ENCODE measurements around the gene ENAH.

- TF ChIP-seq CTCF (conservative IDR thresholded peaks at IDR 0.05; ENCODE audit: low read depth in 2 of 2) (0 out of 4 replicates have a peak, but pooled peaks of 1 of the 2 experiments have one; percentile 0), POLR2AphosphoS5 (IDR thresholded peaks at IDR 0.05; ENCODE audit: low read depth) (no peak), STAT1 (IDR thresholded peaks at IDR 0.05; ENCODE audit: unreplicated experiment) (no peak), REST (IDR thresholded peaks at IDR 0.05; ENCODE audit: unreplicated experiment) (peak; percentile 3), ZNF114 (CRISPR knock-in tag; IDR thresholded peaks at IDR 0.05) (no peak), EZH2 (IDR thresholded peaks at IDR 0.05; ENCODE audit: low read depth, unreplicated experiment) (no peak), EZH2phosphoT487 (IDR thresholded peaks at IDR 0.05; ENCODE audit: unreplicated experiment) (no peak), ETS1 (IDR thresholded peaks at IDR 0.05) (0 out of 2 replicates have a peak, but pooled peaks have one; percentile 20), ZNF331 (CRISPR knock-in tag; IDR thresholded peaks at IDR 0.05; ENCODE audit: low read depth) (no peak), ZNF462 (CRISPR knock-in tag; IDR thresholded peaks at IDR 0.05) (no peak), CREB1 (CRISPR knock-in tag; IDR thresholded peaks at IDR 0.05; ENCODE audit: low read depth) (peak; percentile 39; the same call in 1 of the 2 replicates), JUNB (IDR thresholded peaks at IDR 0.05; ENCODE audit: unreplicated experiment) (no peak), NANOG (IDR thresholded peaks at IDR 0.05; ENCODE audit: borderline replicate concordance) (0 out of 2 replicates have a peak, but pooled peaks have one; percentile 8)
Measured at GRCh38 chr1:225519166-225519863, 133.6 kb downstream of the ENAH start.
